Anterior cingulate cortex (tissue), 58 donors: ENCODE data around the gene EEF2.
"Not testable (repeated sequence)": the region's sequence is repeated elsewhere in the genome, so short reads cannot be mapped to it uniquely, and the experiment has no call there.

ENCODE experiments used
- DNase-seq, 58 donors: peaks; one replicate each; lab custom pipeline; 2025; lab: John Stamatoyannopoulos, UW

Gene EEF2

GRCh38 chr19:3950871-3951861 lies 34.1 kb downstream of the EEF2 start:
- no peak for DNase-seq

GRCh38 chr19:3949997-3950859 lies 35.0 kb downstream of the EEF2 start:
- DNase-seq = no peak

- no peak for DNase-seq
Observed at GRCh38 chr19:3949294-3949693, 36.0 kb downstream of the EEF2 start.

- not testable (repeated sequence) for DNase-seq
Observed at GRCh38 chr19:3947316-3947933, 37.8 kb downstream of the EEF2 start.

- DNase-seq = no peak
Observed at GRCh38 chr19:3945838-3946237, 39.4 kb downstream of the EEF2 start.

GRCh38 chr19:3944018-3944721 lies 41.1 kb downstream of the EEF2 start:
- DNase-seq = no peak

GRCh38 chr19:3942790-3943409 lies 42.4 kb downstream of the EEF2 start:
- no peak for DNase-seq

GRCh38 chr19:3938300-3938950 lies 46.8 kb downstream of the EEF2 start:
- not testable (repeated sequence) for DNase-seq

- no peak for DNase-seq
Observed at GRCh38 chr19:3936506-3937442, 48.5 kb downstream of the EEF2 start.

GRCh38 chr19:3932931-3933810 lies 52.1 kb downstream of the EEF2 start, which contains the start of gene NMRK2:
Gene NMRK2 (plus strand): TSS chr19:3933069. CDS start chr19:3933672, 603 bp downstream.
- DNase-seq = peak in 1 of 58 donors; percentile 33

GRCh38 chr19:3931041-3931440 lies 54.2 kb downstream of the EEF2 start:
- no peak for DNase-seq
